ENCODE data around the gene MMP24OS. TPM values are rescaled to one million over a fixed set of nuclear protein-coding genes. Genes with fewer than 3 reads are reported as not detected.

The MMP24OS gene
- total and polyA plus RNA-seq, 2 donors (not counting 3 experiments of a cell fraction or from before 2014, with no cell fraction given), result 35.1 to 55.6 TPM

DNA sequence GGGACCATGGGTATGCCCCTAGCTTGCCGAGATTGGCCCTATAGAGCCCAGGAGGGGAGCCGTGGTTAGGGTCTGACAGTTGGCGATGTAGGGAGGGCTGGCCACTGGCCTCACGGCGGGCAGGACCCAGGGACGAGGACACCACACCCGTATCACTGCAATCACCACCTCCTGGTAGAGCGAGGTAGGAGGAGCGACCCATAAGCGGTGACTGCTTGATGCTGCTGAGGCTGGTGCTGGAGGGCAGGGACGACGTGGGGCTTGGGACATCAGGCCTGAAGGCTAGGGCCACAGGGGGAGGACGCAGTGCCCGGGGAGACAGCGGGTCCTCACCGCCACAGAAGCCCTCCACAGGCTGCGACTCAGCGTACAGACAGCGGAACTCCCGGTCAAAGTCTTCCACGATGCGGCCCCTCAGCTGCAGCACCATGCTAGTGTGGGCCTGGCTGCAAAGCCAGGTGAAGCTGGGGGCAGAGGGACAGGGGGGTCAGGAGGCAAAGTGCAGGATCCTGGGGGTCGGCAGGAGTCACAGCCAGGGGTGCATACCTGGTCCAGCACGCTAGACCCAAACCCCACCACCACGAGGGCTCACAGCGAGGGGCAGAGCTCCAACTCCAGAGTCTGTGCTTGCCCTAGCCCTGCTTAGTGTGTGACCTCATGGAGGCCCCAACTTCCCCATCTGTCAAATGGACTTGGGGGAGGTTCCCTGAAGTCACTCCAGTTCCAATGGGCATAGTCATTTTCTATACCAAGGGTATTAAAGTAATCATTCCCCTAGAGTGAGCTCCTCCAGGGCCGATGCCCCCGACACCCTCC, 9.8 kb upstream of the MMP24OS start:
- dilution Hi-C loops (cut with MboI; ENCODE audit: extremely low pct_ligation_motif_present, low sequenced_read_pairs), result no loop called here

More for the DNA sequence above, 9.8 kb upstream of the MMP24OS start:
- DNase-seq (ENCODE audit: low read depth, low spot score), result no peak
- no peak overlapping the region for H3K27ac ChIP-seq (ENCODE audit: insufficient read depth, low read depth, low read length)
- H3K36me3 ChIP-seq (ENCODE audit: control insufficient read depth in 2 of 2, extremely low read depth in 1 of 2, insufficient read depth in 2 of 2, low read length in 2 of 2), result no peaks in the 10 kb centered on the region
- ChIA-PET POLR2A (no interaction called here), CTCF (interaction anchor here (0.9 to 4.9 kb wide), 4 partner anchors 10 to 143 kb away, joined by 3 to 24 read pairs (median 6); no protein-coding TSS in a partner anchor)
- H3K4me1 ChIP-seq (ENCODE audit: control insufficient read depth, extremely low read depth, insufficient read depth, low read length), result peaks cover 12% of the 10 kb centered on the region
- H3K9me3 ChIP-seq (replicated peaks; ENCODE audit: control insufficient read depth, insufficient read depth, low read length), result no peaks in the 10 kb centered on the region
- no peak overlapping the region for H2AFZ ChIP-seq (ENCODE audit: low read depth, low read length)
- intact Hi-C loops (cut with micrococcal nuclease), result no loop called here
- BruUV-seq (replicated peaks), result no TSS peak
- no peak for FAIRE-seq
- peaks cover 16% of the 10 kb centered on the region for H3K79me2 ChIP-seq (ENCODE audit: control insufficient read depth, insufficient read depth, low read length)
- no peaks in the 10 kb centered on the region for H4K20me1 ChIP-seq (replicated peaks; ENCODE audit: control insufficient read depth, extremely low read depth, insufficient read depth, low read length)
- no peaks in the 10 kb centered on the region for H3K9me1 ChIP-seq (replicated peaks; ENCODE audit: control insufficient read depth, extremely low read depth, insufficient read depth, low read length)
- H3K4me2 ChIP-seq (ENCODE audit: insufficient read depth, low read length), result no peak overlapping the region
- no peak overlapping the region for H3K4me3 ChIP-seq (replicated peaks in 1 of 3; ENCODE audit: insufficient read depth in 1 of 3, low read depth in 1 of 3, low read length in 3 of 3)
- TF ChIP-seq, protein P1, sequence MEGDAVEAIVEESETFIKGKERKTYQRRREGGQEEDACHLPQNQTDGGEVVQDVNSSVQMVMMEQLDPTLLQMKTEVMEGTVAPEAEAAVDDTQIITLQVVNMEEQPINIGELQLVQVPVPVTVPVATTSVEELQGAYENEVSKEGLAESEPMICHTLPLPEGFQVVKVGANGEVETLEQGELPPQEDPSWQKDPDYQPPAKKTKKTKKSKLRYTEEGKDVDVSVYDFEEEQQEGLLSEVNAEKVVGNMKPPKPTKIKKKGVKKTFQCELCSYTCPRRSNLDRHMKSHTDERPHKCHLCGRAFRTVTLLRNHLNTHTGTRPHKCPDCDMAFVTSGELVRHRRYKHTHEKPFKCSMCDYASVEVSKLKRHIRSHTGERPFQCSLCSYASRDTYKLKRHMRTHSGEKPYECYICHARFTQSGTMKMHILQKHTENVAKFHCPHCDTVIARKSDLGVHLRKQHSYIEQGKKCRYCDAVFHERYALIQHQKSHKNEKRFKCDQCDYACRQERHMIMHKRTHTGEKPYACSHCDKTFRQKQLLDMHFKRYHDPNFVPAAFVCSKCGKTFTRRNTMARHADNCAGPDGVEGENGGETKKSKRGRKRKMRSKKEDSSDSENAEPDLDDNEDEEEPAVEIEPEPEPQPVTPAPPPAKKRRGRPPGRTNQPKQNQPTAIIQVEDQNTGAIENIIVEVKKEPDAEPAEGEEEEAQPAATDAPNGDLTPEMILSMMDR (IDR thresholded peaks at IDR 0.05; ENCODE audit: extremely low read depth in 1 of 2, insufficient read depth in 1 of 2, low read depth in 1 of 2, low read length in 2 of 2), result no peak
- no peak for TF ChIP-seq MYC (IDR thresholded peaks at IDR 0.05; ENCODE audit: low read depth, low read length)
- no peak for TF ChIP-seq POLR2AphosphoS5 (IDR thresholded peaks at IDR 0.05; ENCODE audit: insufficient read depth, low read depth, low read length)
- no peak for TF ChIP-seq MAX (IDR thresholded peaks at IDR 0.05; ENCODE audit: insufficient read depth, insufficient read length)
- TF ChIP-seq EZH2 (IDR thresholded peaks at IDR 0.05; ENCODE audit: borderline replicate concordance, low read depth, low read length, severe bottlenecking), result no peak
- TF ChIP-seq GATA2 (IDR thresholded peaks at IDR 0.05; ENCODE audit: insufficient read depth, insufficient read length, low read depth, low read length), result no peak
- TF ChIP-seq POLR2A (IDR thresholded peaks at IDR 0.05; ENCODE audit: low read depth, low read length), result no peak
- no peak for TF ChIP-seq JUN (IDR thresholded peaks at IDR 0.05; ENCODE audit: borderline replicate concordance, insufficient read depth, insufficient read length, low read depth)
- TF ChIP-seq FOS (IDR thresholded peaks at IDR 0.05; ENCODE audit: borderline replicate concordance, insufficient read depth, low read length), result no peak
- no peaks in the 10 kb centered on the region for H3K27me3 ChIP-seq (ENCODE audit: control insufficient read depth in 2 of 2, insufficient read depth in 2 of 2, low read length in 2 of 2)
- no peak overlapping the region for H3K9ac ChIP-seq (replicated peaks; ENCODE audit: extremely low read depth, insufficient read depth, low read length)
